HepG2 (cell line): ENCODE measurements around the gene CDC25C. TPM values are rescaled to one million over a fixed set of nuclear protein-coding genes. Genes with fewer than 3 reads are reported as not detected.

Source experiments
- ATAD3A ChIP-seq: sonication (generic); formaldehyde crosslinking; IDR thresholded peaks from 2 replicates; pipeline ENCODE4 v1.4.0; 2020; ENCODE audit warnings: missing genetic modification reagents
- ELF1 ChIP-seq: sonication (generic); formaldehyde crosslinking; IDR thresholded peaks from 2 replicates; pipeline ENCODE4 v1.4.0; 2020; ENCODE audit warnings: missing genetic modification reagents
- GRHL1 ChIP-seq: sonication (generic); formaldehyde crosslinking; conservative IDR thresholded peaks from 2 replicates; pipeline ENCODE4 v1.8.0; 2022; ENCODE audit warnings: missing genetic modification reagents
- GZF1 ChIP-seq: sonication (generic); formaldehyde crosslinking; IDR thresholded peaks from 2 replicates; pipeline ENCODE4 v1.5.1; 2020; ENCODE audit warnings: mild to moderate bottlenecking, missing genetic modification reagents
- JUN ChIP-seq: sonication (generic); formaldehyde crosslinking; IDR thresholded peaks from 2 replicates; pipeline ENCODE4 v1.4.0; 2020; ENCODE audit warnings: mild to moderate bottlenecking, missing genetic modification reagents
- JUND ChIP-seq: sonication (generic); formaldehyde crosslinking; IDR thresholded peaks from 2 replicates; pipeline ENCODE4 v1.8.0; 2022; ENCODE audit warnings: mild to moderate bottlenecking, missing genetic modification reagents
- MAZ ChIP-seq, 2 experiments: sonication (generic) in 1 of 2; formaldehyde crosslinking in 1 of 2; IDR thresholded peaks; 2 replicates each; pipeline versions ENCODE4 v1.5.0 to v1.6.1; 2012 to 2020; ENCODE audit warnings: low read depth in 2 of 2, mild to moderate bottlenecking in 2 of 2, borderline replicate concordance in 1 of 2, improper control_type of control experiment in 1 of 2, low read length in 1 of 2, missing genetic modification reagents in 1 of 2, moderate library complexity in 1 of 2
- NCOA5 ChIP-seq: sonication (generic); formaldehyde crosslinking; IDR thresholded peaks from 2 replicates; pipeline ENCODE4 v1.4.0; 2020; ENCODE audit warnings: missing genetic modification reagents
- POGZ ChIP-seq: sonication (generic); formaldehyde crosslinking; IDR thresholded peaks from 2 replicates; pipeline ENCODE4 v1.4.0; 2020; ENCODE audit warnings: mild to moderate bottlenecking, missing genetic modification reagents
- POLR2A ChIP-seq, 2 experiments: IDR thresholded peaks; 2 replicates each; pipeline ENCODE4 v1.6.1; 2011; ENCODE audit warnings: low read depth in 2 of 2, low read length in 2 of 2, mild to moderate bottlenecking in 1 of 2, moderate library complexity in 1 of 2; ENCODE audit not compliant: insufficient read depth in 1 of 2
- RCOR2 ChIP-seq: IDR thresholded peaks from 2 replicates; pipeline ENCODE4 v1.6.1; 2016; ENCODE audit warnings: missing biosample characterization, missing genetic modification reagents
- SRY ChIP-seq: sonication (generic); formaldehyde crosslinking; IDR thresholded peaks from 2 replicates; pipeline ENCODE4 v1.8.0; 2022; ENCODE audit warnings: mild to moderate bottlenecking, missing genetic modification reagents
- TBL1XR1 ChIP-seq: fragments of 150-350 bp; IDR thresholded peaks from 2 replicates; pipeline ENCODE4 v1.6.1; 2014; ENCODE audit warnings: borderline replicate concordance, low read length; ENCODE audit not compliant: partially characterized antibody
- TFDP2 ChIP-seq: sonication (generic); formaldehyde crosslinking; IDR thresholded peaks from 2 replicates; pipeline ENCODE4 v1.4.0; 2020; ENCODE audit warnings: missing genetic modification reagents
- TRAFD1 ChIP-seq: sonication (generic); formaldehyde crosslinking; IDR thresholded peaks from 2 replicates; pipeline ENCODE4 v1.5.1; 2020; ENCODE audit warnings: missing genetic modification reagents, mild to moderate bottlenecking, borderline replicate concordance
- WIZ ChIP-seq: sonication (generic); formaldehyde crosslinking; IDR thresholded peaks from 2 replicates; pipeline ENCODE4 v1.5.1; 2020; ENCODE audit warnings: mild to moderate bottlenecking, missing genetic modification reagents
- ZNF430 ChIP-seq: sonication (generic); formaldehyde crosslinking; IDR thresholded peaks from 2 replicates; pipeline ENCODE4 v1.9.0; 2021; ENCODE audit warnings: mild to moderate bottlenecking, missing genetic modification reagents
- ZNF619 ChIP-seq: sonication (generic); formaldehyde crosslinking; IDR thresholded peaks from 2 replicates; pipeline ENCODE4 v1.4.0; 2020; ENCODE audit warnings: mild to moderate bottlenecking, missing genetic modification reagents
- ZNF652 ChIP-seq: IDR thresholded peaks from 2 replicates; pipeline ENCODE4 v1.6.1; 2016; ENCODE audit warnings: low read depth, borderline replicate concordance
- ZNF766 ChIP-seq: sonication (generic); formaldehyde crosslinking; IDR thresholded peaks from 2 replicates; pipeline ENCODE4 v1.5.0; 2020; ENCODE audit warnings: missing genetic modification reagents, borderline replicate concordance
- polyA plus RNA-seq, 8 experiments: library from polyadenylated mRNA; depleted of rRNA in 3 of 8; stranded (reverse) in 7 of 8; unstranded in 1 of 8; fragments of >200 nt; fragmentation: Illumina TruSeq in 4 of 8; extraction: Trizol in 4 of 8; gene quantifications; 2 replicates each; pipeline versions ENCODE4 v1.2.1 to v1.2.3, GENCODE V29; 2011 to 2016; ENCODE audit warnings: low read depth in 4 of 8, missing spikeins in 1 of 8, mixed read lengths in 1 of 8; ENCODE audit not compliant: insufficient read depth in 1 of 8
- total RNA-seq, 5 experiments: library from RNA; depleted of rRNA; stranded (reverse); fragments of >200 nt; fragmentation: Illumina TruSeq; extraction: Trizol; gene quantifications; 2 replicates each; pipeline ENCODE4 v1.2.3, GENCODE V29; 2016; ENCODE audit warnings: low read depth in 1 of 5
- TF ChIP-seq, protein P1 (sequence below), 2 experiments: fragments of 450-650 bp in 1 of 2; sonication (generic) in 1 of 2; formaldehyde crosslinking; IDR thresholded peaks; 2 replicates each; pipeline versions ENCODE4 v1.5.0 to v1.8.0; 2020 to 2022; ENCODE audit warnings: mild to moderate bottlenecking in 1 of 2, missing genetic modification reagents in 1 of 2
- TF ChIP-seq, protein P2 (sequence below): sonication (generic); formaldehyde crosslinking; IDR thresholded peaks from 2 replicates; pipeline ENCODE4 v1.4.0; 2020; ENCODE audit warnings: missing genetic modification reagents

Gene CDC25C
- total and polyA plus RNA-seq, 2 of the 13 experiments (the other 11 are each of a cell fraction or from before 2014, with no cell fraction given), result 17.7 to 27.6 TPM

DNA sequence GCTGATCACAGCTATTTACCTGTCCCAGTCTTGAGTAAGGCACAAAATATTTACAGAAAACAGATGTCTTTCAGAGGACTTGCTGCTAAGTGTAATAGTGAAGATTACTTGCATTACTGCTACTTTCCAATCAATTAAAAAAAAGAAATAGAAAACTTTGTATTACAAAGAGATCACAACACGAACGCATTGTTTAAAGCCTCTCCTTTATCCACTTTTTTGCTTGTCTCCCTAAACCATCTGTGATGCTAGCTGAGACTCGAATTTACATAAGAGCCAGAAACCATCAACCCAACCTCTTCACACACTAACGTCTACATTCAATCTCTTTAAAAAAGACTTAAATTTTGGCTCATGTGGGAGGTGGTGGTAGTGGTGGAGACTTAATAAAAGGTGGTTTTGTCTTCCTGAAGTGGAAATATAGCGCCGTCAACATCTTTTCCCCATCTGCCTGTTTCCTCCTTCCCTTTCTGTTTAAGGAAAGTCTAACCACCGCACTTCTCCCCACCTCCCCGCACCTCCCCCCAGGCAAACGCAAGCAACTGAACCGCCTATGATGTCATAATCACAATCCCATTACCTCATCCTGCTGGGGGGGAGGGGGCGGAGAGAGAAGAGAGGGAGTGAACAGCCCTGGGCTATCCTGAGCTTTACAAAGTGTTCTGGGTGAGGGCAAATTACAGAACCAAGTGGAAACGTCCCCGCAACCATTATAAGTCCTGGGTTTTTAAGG lies 5.5 kb upstream of the CDC25C start (continued):
- TF ChIP-seq GRHL1 (CRISPR knock-in tag) (no peak), NCOA5 (CRISPR knock-in tag) (no peak), MAZ (IDR thresholded peaks at IDR 0.05; ENCODE audit: borderline replicate concordance, low read depth, low read length) (peak; percentile 97), MAZ (CRISPR knock-in tag; IDR thresholded peaks at IDR 0.05; ENCODE audit: low read depth) (no peak), JUND (CRISPR knock-in tag) (peak; percentile 56; the same call in 1 of the 2 replicates), SRY (CRISPR knock-in tag) (no peak), JUN (peak; percentile 90), TBL1XR1 (peak; percentile 64), GZF1 (CRISPR knock-in tag) (no peak), WIZ (CRISPR knock-in tag) (0 out of 2 replicates have a peak, but pooled peaks have one; percentile 7), POLR2A (IDR thresholded peaks at IDR 0.05; ENCODE audit: insufficient read depth in 1 of 2, low read depth in 2 of 2, low read length in 2 of 2) (no peak), ATAD3A (no peak), ZNF430 (0 out of 2 replicates have a peak, but pooled peaks have one; percentile 36), ZNF619 (CRISPR knock-in tag) (0 out of 2 replicates have a peak, but pooled peaks have one; percentile 38), ZNF766 (CRISPR knock-in tag) (0 out of 2 replicates have a peak, but pooled peaks have one; percentile 1), TFDP2 (CRISPR knock-in tag) (no peak), TRAFD1 (CRISPR knock-in tag) (0 out of 2 replicates have a peak, but pooled peaks have one; percentile 60), RCOR2 (0 out of 2 replicates have a peak, but pooled peaks have one; percentile 19), ZNF652 (CRISPR knock-in tag) (0 out of 2 replicates have a peak, but pooled peaks have one; percentile 3), ELF1 (CRISPR knock-in tag) (peak; percentile 5; the same call in 1 of the 2 replicates), POGZ (CRISPR knock-in tag) (peak; percentile 42; the same call in 1 of the 2 replicates)
- TF ChIP-seq, protein P1, sequence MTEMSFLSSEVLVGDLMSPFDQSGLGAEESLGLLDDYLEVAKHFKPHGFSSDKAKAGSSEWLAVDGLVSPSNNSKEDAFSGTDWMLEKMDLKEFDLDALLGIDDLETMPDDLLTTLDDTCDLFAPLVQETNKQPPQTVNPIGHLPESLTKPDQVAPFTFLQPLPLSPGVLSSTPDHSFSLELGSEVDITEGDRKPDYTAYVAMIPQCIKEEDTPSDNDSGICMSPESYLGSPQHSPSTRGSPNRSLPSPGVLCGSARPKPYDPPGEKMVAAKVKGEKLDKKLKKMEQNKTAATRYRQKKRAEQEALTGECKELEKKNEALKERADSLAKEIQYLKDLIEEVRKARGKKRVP (CRISPR knock-in tag; IDR thresholded peaks at IDR 0.05), result peak in 1 of 2 experiments; percentile 73; a peak in 2 of 4 replicates
- TF ChIP-seq, protein P2, sequence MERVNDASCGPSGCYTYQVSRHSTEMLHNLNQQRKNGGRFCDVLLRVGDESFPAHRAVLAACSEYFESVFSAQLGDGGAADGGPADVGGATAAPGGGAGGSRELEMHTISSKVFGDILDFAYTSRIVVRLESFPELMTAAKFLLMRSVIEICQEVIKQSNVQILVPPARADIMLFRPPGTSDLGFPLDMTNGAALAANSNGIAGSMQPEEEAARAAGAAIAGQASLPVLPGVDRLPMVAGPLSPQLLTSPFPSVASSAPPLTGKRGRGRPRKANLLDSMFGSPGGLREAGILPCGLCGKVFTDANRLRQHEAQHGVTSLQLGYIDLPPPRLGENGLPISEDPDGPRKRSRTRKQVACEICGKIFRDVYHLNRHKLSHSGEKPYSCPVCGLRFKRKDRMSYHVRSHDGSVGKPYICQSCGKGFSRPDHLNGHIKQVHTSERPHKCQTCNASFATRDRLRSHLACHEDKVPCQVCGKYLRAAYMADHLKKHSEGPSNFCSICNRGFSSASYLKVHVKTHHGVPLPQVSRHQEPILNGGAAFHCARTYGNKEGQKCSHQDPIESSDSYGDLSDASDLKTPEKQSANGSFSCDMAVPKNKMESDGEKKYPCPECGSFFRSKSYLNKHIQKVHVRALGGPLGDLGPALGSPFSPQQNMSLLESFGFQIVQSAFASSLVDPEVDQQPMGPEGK (CRISPR knock-in tag), result peak; percentile 79
